GM13977 (cell line): ENCODE results near the gene BCL2L14.

Experiments used
- DNase-seq: peaks from one replicate; pipeline ENCODE4 v3.0.0; 2012; ENCODE audit warnings: low spot score
- in situ Hi-C: fragments of 300-500 bp; cut with MboI; formaldehyde crosslinking; loops from one replicate; pipeline ENCODE4 v1.12.0; 2022; ENCODE audit warnings: low sequenced_read_pairs, low pct_unique_long_range_greater_than_20kb, mixed read lengths, inconsistent platforms; ENCODE audit not compliant: unreplicated experiment
- TF ChIP-seq, protein P1 (sequence below): IDR thresholded peaks from 2 replicates; pipeline ENCODE4 v1.5.1; 2012; ENCODE audit warnings: mild to moderate bottlenecking, control low read depth; ENCODE audit not compliant: insufficient read depth; ENCODE audit errors: extremely low read depth, missing control alignments

The BCL2L14 gene

DNA sequence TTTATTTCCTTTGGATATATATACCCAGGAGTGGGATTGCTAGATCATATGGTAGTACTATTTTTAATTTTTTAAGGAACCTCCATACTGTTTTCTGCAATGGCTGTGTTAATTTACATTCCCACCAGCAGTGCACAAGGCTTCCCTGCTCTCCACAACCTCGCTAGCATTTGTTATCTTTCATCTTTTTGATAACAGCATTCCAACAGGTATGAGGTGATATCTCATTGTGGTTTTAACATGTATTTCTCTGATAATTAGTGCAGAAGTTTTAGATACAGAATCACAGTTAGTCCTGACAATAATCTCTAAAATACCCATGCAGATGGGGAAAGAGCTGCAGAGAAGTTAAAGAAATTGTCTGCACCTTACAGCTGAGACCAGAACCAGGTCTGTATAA lies 35.5 kb upstream of the BCL2L14 start:
- in situ Hi-C loops: loop anchor here (5.0 kb wide), 1 partner anchor 453 kb away; no protein-coding TSS in a partner anchor
- TF ChIP-seq, protein P1, sequence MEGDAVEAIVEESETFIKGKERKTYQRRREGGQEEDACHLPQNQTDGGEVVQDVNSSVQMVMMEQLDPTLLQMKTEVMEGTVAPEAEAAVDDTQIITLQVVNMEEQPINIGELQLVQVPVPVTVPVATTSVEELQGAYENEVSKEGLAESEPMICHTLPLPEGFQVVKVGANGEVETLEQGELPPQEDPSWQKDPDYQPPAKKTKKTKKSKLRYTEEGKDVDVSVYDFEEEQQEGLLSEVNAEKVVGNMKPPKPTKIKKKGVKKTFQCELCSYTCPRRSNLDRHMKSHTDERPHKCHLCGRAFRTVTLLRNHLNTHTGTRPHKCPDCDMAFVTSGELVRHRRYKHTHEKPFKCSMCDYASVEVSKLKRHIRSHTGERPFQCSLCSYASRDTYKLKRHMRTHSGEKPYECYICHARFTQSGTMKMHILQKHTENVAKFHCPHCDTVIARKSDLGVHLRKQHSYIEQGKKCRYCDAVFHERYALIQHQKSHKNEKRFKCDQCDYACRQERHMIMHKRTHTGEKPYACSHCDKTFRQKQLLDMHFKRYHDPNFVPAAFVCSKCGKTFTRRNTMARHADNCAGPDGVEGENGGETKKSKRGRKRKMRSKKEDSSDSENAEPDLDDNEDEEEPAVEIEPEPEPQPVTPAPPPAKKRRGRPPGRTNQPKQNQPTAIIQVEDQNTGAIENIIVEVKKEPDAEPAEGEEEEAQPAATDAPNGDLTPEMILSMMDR: no peak

DNA sequence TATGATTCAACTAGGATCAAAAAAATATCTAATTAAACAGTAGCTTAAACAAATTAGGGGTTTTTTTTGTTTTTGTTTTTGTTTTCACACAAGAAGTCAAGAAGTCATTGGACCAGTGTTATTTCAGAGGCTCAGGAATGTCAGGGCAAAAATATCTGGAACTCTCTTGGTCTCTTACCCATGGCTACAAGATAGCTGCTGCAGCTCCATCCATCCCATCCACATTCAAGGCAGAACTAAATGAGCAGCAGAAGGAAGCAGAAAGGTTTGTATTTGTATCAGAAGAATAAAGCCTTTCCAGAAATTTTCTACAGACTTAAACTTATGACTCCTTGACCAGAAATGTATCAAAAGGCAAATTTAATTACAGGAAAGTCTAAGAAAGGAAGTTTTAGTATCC lies 33.8 kb upstream of the BCL2L14 start:
- in situ Hi-C loops: loop anchor here (5.0 kb wide), 1 partner anchor 455 kb away; no protein-coding TSS in a partner anchor
- TF ChIP-seq, protein P1: no peak
- no peak for DNase-seq

More for the DNA sequence above, 35.5 kb upstream of the BCL2L14 start:
- no peak for DNase-seq

DNA sequence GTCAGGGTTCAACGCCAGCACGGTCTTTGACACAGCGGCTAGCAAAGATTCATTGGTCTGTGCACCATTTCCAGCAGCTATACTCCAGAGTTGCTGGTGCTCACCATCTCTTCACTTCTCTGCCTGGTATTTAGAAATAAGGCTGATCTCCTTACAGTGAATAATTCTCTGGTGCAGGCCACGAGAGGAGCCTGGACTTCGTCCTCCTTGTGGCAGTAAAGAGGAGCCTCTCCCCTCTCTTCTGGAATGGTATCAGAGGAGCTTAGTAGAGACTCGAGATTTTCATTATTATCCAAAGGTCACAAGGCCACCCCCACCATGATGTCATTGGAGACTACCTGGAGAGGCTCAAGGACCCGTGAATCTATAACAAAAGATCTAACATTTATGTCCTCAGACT lies 30.8 kb upstream of the BCL2L14 start:
- no peak for DNase-seq
- TF ChIP-seq, protein P1: no peak
- in situ Hi-C loops: loop anchor here (5.0 kb wide), 1 partner anchor 458 kb away; no protein-coding TSS in a partner anchor

DNA sequence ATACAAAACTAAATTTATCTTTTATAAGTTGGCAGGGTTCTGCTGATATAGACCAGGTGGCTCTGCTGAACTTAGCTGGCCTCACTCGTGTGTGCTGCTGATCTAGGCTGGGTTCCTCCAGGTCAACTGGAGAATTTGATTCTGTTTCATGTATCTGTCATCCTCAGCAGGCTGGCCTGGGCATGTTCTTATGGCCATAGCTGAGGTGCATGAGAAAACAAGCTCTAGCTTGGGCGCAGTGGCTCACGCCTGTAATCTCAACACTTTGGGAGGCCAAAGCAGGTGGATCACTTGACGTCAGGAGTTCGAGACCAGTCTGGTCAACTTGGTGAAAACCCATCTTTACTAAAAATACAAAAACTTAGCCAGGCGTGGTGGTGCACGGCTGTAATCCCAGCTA lies 24.3 kb upstream of the BCL2L14 start:
- no peak for DNase-seq
- TF ChIP-seq, protein P1: no peak
- in situ Hi-C loops: no loop called here

DNA sequence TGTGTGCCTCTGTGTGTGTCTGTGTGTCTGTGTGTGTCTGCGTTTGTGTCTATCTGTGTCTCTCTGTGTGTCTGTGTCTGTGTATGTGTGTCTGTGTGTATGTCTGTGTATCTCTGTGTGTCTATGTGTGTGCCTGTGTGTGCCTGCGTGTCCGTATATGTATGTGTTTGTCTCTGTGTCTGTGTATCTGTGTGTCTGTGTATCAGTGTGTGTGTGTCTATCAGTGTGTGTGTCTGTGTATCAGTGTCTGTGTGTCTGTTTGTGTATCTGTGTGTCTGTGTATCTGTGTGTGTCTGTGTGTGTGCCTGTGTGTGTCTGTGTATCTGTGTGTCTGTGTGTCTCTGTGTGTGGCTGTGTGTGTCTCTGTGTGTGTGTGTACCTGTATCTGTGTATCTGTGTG lies 23.1 kb upstream of the BCL2L14 start:
- in situ Hi-C loops: no loop called here
- TF ChIP-seq, protein P1: no peak
- DNase-seq: no peak

DNA sequence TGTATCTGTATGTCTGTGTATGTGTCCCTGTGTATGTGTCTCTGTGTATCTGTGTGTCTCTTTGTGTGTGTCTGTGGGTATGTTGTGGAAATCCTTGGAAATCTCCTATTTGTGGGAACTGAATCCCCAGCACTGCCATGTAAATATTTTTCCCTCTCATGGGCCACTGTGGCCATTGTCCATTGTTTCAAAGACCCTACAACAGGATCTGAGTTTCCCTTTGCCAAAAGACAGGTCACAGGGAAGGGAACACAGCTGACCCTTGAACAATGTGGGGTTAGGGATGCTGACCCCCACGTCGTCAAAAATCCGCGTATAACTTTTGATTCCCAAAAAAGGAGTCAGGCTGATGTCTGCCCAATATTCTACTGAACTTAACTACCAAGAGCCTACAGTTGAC lies 22.5 kb upstream of the BCL2L14 start:
- DNase-seq: no peak
- TF ChIP-seq, protein P1: no peak
- in situ Hi-C loops: no loop called here

DNA sequence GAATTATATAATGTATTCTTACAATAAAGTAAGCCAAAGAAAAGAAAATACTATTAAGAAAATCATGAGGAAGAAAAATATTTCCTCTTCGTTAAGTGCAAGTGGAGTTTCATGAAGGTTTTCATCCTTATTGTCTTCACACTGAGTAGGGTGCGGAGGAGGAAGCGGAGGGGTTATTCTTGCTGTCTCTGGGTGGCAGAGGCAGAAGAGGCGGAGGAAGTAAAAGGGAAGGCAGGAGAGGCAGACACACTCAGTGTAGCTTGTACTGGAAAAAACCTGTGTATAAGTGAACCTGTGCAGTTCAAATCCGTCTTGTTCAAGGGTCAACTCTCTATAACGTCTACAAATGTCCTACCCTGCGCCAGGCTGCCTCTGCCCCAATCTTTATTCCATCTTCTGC lies 22.0 kb upstream of the BCL2L14 start:
- no peak for DNase-seq
- TF ChIP-seq, protein P1: no peak
- in situ Hi-C loops: no loop called here
